Neuronal stem cell (in vitro differentiated cells): ENCODE results near the gene RGS11.
"Not testable (repeated sequence)": the region's sequence is repeated elsewhere in the genome, so short reads cannot be mapped to it uniquely, and the experiment has no call there.

Experiments used
- DNase-seq: peaks from one replicate; pipeline ENCODE4 v3.0.0-alpha.2; 2013; ENCODE audit warnings: low spot score
- H2AFZ ChIP-seq: one replicate; pipeline ENCODE4 v1.6.1; 2013; ENCODE audit warnings: mild to moderate bottlenecking, low read length, inconsistent platforms
- H2AK5ac ChIP-seq: 2 replicates; pipeline ENCODE4 v1.6.1; 2013; ENCODE audit warnings: low read depth, mild to moderate bottlenecking, inconsistent platforms, low read length, moderate library complexity, mixed read lengths
- H2BK120ac ChIP-seq: 2 replicates; pipeline ENCODE4 v1.6.1; 2013; ENCODE audit warnings: low read depth, mild to moderate bottlenecking, inconsistent platforms, low read length, moderate library complexity, mixed read lengths
- H2BK12ac ChIP-seq: one replicate; pipeline ENCODE4 v1.6.1; 2013; ENCODE audit warnings: low read length, inconsistent platforms
- H2BK15ac ChIP-seq: 2 replicates; pipeline ENCODE4 v1.6.1; 2013; ENCODE audit warnings: mild to moderate bottlenecking, low read length, inconsistent platforms, mixed read lengths
- H2BK5ac ChIP-seq: one replicate; pipeline ENCODE4 v1.6.1; 2013; ENCODE audit warnings: inconsistent platforms, mild to moderate bottlenecking, low read length, moderate library complexity
- H3K14ac ChIP-seq: one replicate; pipeline ENCODE4 v1.6.1; 2013; ENCODE audit warnings: low read length, inconsistent platforms
- H3K18ac ChIP-seq: 2 replicates; pipeline ENCODE4 v1.6.1; 2013; ENCODE audit warnings: low read length, inconsistent platforms
- H3K23ac ChIP-seq: 2 replicates; pipeline ENCODE4 v1.6.1; 2013; ENCODE audit warnings: low read depth, mild to moderate bottlenecking, mixed read lengths, low read length, inconsistent platforms; ENCODE audit not compliant: poor library complexity
- H3K27ac ChIP-seq: replicated peaks from 3 replicates; pipeline ENCODE4 v1.5.1; 2013; ENCODE audit warnings: low read length, inconsistent platforms
- H3K27me3 ChIP-seq, 3 experiments: 2 replicates each; pipeline ENCODE4 v1.6.1; 2013; ENCODE audit warnings: low read length in 3 of 3, mild to moderate bottlenecking in 2 of 3, inconsistent platforms in 1 of 3, low read depth in 1 of 3, mixed read lengths in 1 of 3, moderate library complexity in 1 of 3; ENCODE audit not compliant: control insufficient read depth in 3 of 3, insufficient read depth in 3 of 3
- H3K36me3 ChIP-seq, 2 donors: replicated peaks in 1 of 2; 2 replicates each; pipeline ENCODE4 v1.6.1; 2013; ENCODE audit warnings: low read length in 2 of 2; ENCODE audit not compliant: control insufficient read depth in 2 of 2, insufficient read depth in 2 of 2
- H3K4ac ChIP-seq: 2 replicates; pipeline ENCODE4 v1.6.1; 2013; ENCODE audit warnings: inconsistent platforms, mild to moderate bottlenecking, low read length, moderate library complexity
- H3K4me1 ChIP-seq, 2 donors: 1 replicate in 1 of 2; 2 replicates in 1 of 2; pipeline ENCODE4 v1.6.1; 2013; ENCODE audit warnings: low read length in 2 of 2, low read depth in 1 of 2; ENCODE audit not compliant: control insufficient read depth in 2 of 2, insufficient read depth in 1 of 2
- H3K4me2 ChIP-seq: one replicate; pipeline ENCODE4 v1.6.1; 2013; ENCODE audit warnings: mild to moderate bottlenecking, low read length, inconsistent platforms; ENCODE audit not compliant: insufficient read depth, poor library complexity, severe bottlenecking
- H3K4me3 ChIP-seq, 2 donors: 2 replicates each; pipeline ENCODE4 v1.5.1; 2013; ENCODE audit warnings: low read length in 2 of 2, mild to moderate bottlenecking in 2 of 2, inconsistent platforms in 1 of 2, moderate library complexity in 1 of 2
- H3K79me1 ChIP-seq: one replicate; pipeline ENCODE4 v1.6.1; 2013; ENCODE audit warnings: low read depth, mild to moderate bottlenecking, inconsistent platforms, low read length, moderate library complexity
- H3K9ac ChIP-seq: one replicate; pipeline ENCODE4 v1.6.1; 2013; ENCODE audit warnings: mild to moderate bottlenecking, low read depth, low read length, inconsistent platforms; ENCODE audit not compliant: poor library complexity
- H3K9me3 ChIP-seq, 2 donors: replicated peaks in 1 of 2; 2 replicates each; pipeline versions ENCODE3 to v1.6.1; 2013; ENCODE audit warnings: low read length in 2 of 2, mild to moderate bottlenecking in 2 of 2, inconsistent platforms in 1 of 2, low read depth in 1 of 2, mixed read lengths in 1 of 2, moderate library complexity in 1 of 2; ENCODE audit not compliant: control insufficient read depth in 2 of 2, insufficient read depth in 1 of 2
- H4K8ac ChIP-seq: one replicate; pipeline ENCODE4 v1.6.1; 2013; ENCODE audit warnings: low read depth, mild to moderate bottlenecking, inconsistent platforms, low read length, moderate library complexity
- H4K91ac ChIP-seq: one replicate; pipeline ENCODE4 v1.6.1; 2013; ENCODE audit warnings: low read length, low read depth, mild to moderate bottlenecking, inconsistent platforms; ENCODE audit not compliant: poor library complexity
- WGBS, 2 donors: extraction: QIAGEN DNeasy Blood & Tissue Kit; methylation state at CpG; one replicate each; pipeline ENCODE4 v1.1.7; 2013; ENCODE audit warnings: missing lambda C conversion rate in 2 of 2, mixed read lengths in 1 of 2; ENCODE audit not compliant: insufficient read length in 2 of 2, insufficient replicate concordance in 1 of 2; ENCODE audit errors: extremely low coverage in 2 of 2; 5-methylcytosine and 5-hydroxymethylcytosine counted together

Gene RGS11

DNA sequence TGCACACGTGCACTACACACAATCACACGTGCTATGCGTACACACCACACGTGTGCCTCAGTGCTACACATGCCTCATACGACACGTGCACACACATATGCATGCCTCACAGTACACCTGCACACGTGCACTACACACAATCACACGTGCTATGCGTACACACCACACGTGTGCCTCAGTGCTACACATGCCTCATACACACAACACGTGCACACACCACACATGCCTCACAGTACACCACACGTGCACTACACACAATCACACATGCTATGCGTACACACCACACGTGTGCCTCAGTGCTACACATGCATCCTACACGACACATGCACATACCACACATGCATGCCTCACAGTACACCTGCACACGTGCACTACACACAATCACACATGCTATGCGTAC is 8.2 kb downstream of the RGS11 start:
- Histone ChIP-seq H3K9ac (peak overlapping the region; percentile 45), H4K8ac (peak overlapping the region; percentile 8), H3K4me3 (peak overlapping the region in 1 of 2 donors; percentile 68), H3K36me3 (peaks cover 17 to 31% of the 10 kb centered on the region in 2 donors), H3K23ac (peak overlapping the region; percentile 92), H3K18ac (peak overlapping the region; percentile 35)
- H2BK12ac ChIP-seq, DNase-seq, H3K4me2 ChIP-seq, H2AK5ac ChIP-seq, H3K4ac ChIP-seq, H2BK15ac ChIP-seq, H3K79me1 ChIP-seq, H3K27ac ChIP-seq, H2AFZ ChIP-seq, H3K9me3 ChIP-seq, H2BK5ac ChIP-seq, H3K4me1 ChIP-seq, H2BK120ac ChIP-seq, H3K27me3 ChIP-seq, H3K14ac ChIP-seq, H4K91ac ChIP-seq: not testable (repeated sequence)
- no CpG with 5 or more reads among the region's 17 CpGs for WGBS, 2 donors

DNA sequence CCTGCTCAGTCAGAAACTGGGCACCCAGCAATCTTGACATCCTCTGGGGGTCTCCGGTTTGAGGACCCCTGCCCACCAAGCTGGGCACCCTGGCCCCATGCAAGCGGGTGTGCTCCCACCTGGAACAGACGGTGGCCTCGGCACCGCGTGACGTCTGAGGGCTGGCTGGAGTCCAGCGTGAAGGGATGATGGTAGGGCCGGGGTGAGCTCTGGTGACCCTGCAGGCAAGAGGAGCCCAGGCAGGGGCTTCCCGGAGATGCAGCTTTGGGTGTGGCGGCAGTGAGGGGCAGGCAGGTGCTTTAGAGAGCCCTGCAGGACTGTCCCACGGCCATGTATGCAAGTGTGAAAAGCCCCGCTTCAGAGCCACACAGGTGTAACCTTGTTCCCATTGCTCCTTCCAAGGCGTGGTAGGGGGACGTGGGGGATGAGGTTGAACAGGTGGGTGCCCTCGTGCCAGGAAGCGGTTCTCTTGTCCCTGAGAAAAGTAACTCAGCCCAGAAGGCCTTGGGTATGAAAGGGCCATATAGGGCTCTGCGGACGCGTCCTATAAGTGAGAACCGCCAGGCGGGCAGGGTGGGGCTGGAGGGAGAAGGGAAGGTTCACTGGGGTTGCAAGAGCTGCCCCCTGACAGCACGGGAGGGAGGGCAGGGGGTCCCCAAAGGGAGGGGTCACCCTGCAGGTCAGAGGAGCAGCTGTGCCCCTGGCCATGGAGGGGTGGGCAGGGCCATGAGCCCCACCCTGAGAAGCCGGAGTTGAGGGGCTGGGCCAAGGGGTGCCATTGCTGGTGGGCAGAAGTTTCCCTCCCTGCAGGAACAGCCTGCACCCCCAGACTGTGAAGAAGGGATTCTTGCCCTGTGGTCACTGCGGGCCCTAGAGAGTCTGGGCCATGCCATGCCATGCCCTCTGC is 9.2 kb downstream of the RGS11 start:
- Histone ChIP-seq H2BK120ac (peak overlapping the region; percentile 72), H2BK15ac (no peak overlapping the region), H3K4ac (no peak overlapping the region), H2BK5ac (no peak overlapping the region), H3K4me1 (peaks cover 0 to 2% of the 10 kb centered on the region in 2 donors), H3K27ac (no peak overlapping the region), H2AK5ac (no peak overlapping the region), H3K4me3 (no peak overlapping the region), H3K18ac (peak overlapping the region; percentile 57), H2AFZ (no peak overlapping the region), H2BK12ac (no peak overlapping the region), H3K14ac (no peak overlapping the region), H4K8ac (no peak overlapping the region), H3K27me3 (no peaks in the 10 kb centered on the region), H3K36me3 (peaks cover 26 to 41% of the 10 kb centered on the region in 2 donors), H4K91ac (no peak overlapping the region), H3K9me3 (peaks cover 0 to 4% of the 10 kb centered on the region in 2 donors), H3K4me2 (no peak overlapping the region), H3K79me1 (peaks cover 4% of the 10 kb centered on the region), H3K9ac (no peak overlapping the region), H3K23ac (peak overlapping the region; percentile 92)
- no CpG with 5 or more reads among the region's 25 CpGs for WGBS, 2 donors
- no peak for DNase-seq

DNA sequence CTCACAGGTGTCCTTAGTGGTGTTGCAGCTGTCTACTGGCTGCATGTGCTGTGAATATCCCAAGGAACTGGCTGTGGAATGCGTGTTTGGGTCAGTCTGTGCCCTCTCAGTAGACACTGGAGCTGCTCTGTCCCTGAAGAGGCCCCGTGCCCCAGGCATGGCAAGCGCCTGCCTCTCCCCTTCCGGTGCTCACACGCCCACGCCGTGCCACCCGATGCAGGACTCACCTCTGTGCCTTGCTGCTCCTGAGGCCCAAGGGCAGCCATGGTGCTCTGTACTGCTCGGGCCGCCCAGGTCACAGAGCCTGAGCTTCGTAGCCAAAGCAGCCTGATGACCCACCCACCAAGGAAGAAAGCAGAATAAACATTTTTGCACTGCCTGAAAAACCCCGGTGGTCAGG is 10.0 kb downstream of the RGS11 start:
- H3K23ac ChIP-seq, result no peak overlapping the region
- no peak overlapping the region for H2BK15ac ChIP-seq
- DNase-seq, result no peak
- peaks cover 34 to 49% of the 10 kb centered on the region in 2 donors for H3K36me3 ChIP-seq
- no CpG with 5 or more reads among the region's 12 CpGs for WGBS, 2 donors
- H2BK12ac ChIP-seq, result no peak overlapping the region
- no peak overlapping the region for H2AK5ac ChIP-seq
- peaks cover 0 to 2% of the 10 kb centered on the region in 2 donors for H3K4me1 ChIP-seq
- H3K4ac ChIP-seq, result no peak overlapping the region
- no peak overlapping the region for H4K91ac ChIP-seq
- H3K27me3 ChIP-seq, result no peaks in the 10 kb centered on the region
- no peak overlapping the region for H2BK5ac ChIP-seq
- H4K8ac ChIP-seq, result no peak overlapping the region
- H3K18ac ChIP-seq, result no peak overlapping the region
- no peak overlapping the region for H3K4me3 ChIP-seq
- no peak overlapping the region for H3K4me2 ChIP-seq
- no peak overlapping the region for H3K14ac ChIP-seq
- no peak overlapping the region for H2AFZ ChIP-seq
- no peak overlapping the region for H3K27ac ChIP-seq
- H3K9me3 ChIP-seq, result peaks cover 0 to 4% of the 10 kb centered on the region in 2 donors
- H3K9ac ChIP-seq, result peak overlapping the region; percentile 30
- H3K79me1 ChIP-seq, result peaks cover 4% of the 10 kb centered on the region
- peak overlapping the region; percentile 72 for H2BK120ac ChIP-seq

DNA sequence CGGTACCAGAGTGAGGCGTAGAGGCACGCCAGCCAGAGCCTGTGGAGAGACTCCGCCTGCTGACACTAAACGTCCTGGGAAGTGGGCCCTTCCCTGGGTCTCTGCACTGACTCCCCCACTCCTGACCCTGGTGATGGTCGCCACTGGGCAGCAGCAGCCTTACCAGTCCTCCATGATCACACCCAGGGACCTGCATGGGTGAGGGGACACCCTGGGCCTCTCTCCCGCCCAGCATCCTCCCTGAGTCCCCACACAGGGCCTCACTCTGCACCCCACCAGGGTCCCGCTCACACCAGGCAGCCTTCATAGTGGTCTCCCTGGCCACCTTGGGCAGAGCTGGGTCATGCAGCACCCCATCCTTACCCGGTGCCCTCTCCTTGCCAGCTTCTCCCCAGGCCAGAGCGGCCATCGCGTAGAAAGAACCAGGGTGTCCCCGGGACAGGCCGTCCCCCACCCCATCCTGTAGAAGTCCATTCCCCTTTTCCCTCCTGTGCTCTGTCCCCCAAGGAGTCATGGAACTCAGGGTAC is 10.7 kb downstream of the RGS11 start:
- peaks cover 0 to 2% of the 10 kb centered on the region in 2 donors for H3K4me1 ChIP-seq
- H2AK5ac ChIP-seq, result no peak overlapping the region
- no peak overlapping the region for H3K27ac ChIP-seq
- H3K79me1 ChIP-seq, result peaks cover 4% of the 10 kb centered on the region
- H4K8ac ChIP-seq, result no peak overlapping the region
- H3K4ac ChIP-seq, result no peak overlapping the region
- H2BK15ac ChIP-seq, result no peak overlapping the region
- H3K9me3 ChIP-seq, result peaks cover 0 to 4% of the 10 kb centered on the region in 2 donors
- H3K27me3 ChIP-seq, result no peaks in the 10 kb centered on the region
- no peak overlapping the region for H3K4me3 ChIP-seq
- H3K23ac ChIP-seq, result no peak overlapping the region
- H2AFZ ChIP-seq, result no peak overlapping the region
- H3K4me2 ChIP-seq, result no peak overlapping the region
- no peak overlapping the region for H2BK120ac ChIP-seq
- H4K91ac ChIP-seq, result no peak overlapping the region
- no peak overlapping the region for H3K18ac ChIP-seq
- no peak overlapping the region for H2BK12ac ChIP-seq
- no peak overlapping the region for H3K9ac ChIP-seq
- no peak overlapping the region for H2BK5ac ChIP-seq
- peaks cover 36 to 55% of the 10 kb centered on the region in 2 donors for H3K36me3 ChIP-seq
- no peak overlapping the region for H3K14ac ChIP-seq
- WGBS, 2 donors, result no CpG with 5 or more reads among the region's 14 CpGs
- DNase-seq, result no peak
